Daoy (cell line): ENCODE measurements around the gene IGSF8. TPM values are rescaled to one million over a fixed set of nuclear protein-coding genes. Genes with fewer than 3 reads are reported as not detected.
A peak's percentile ranks its signal among the peaks of the same experiment; 100 is the strongest.

Experiments used
- DNase-seq: peaks from one replicate; pipeline ENCODE4 v3.0.0-alpha.2; 2015; ENCODE audit warnings: low read depth
- total RNA-seq: library from RNA; depleted of rRNA; stranded (reverse); fragments of >200 nt; shearing (Covaris generic); gene quantifications from 2 replicates; pipeline ENCODE4 v1.2.3, GENCODE V29; 2014

IGSF8 gene
- total RNA-seq, 1 experiment from 2014 or later = 27.6 TPM

- DNase-seq = no peak
Observed at GRCh38 chr1:160089883-160090282, 8.5 kb downstream of the IGSF8 start.

DNA sequence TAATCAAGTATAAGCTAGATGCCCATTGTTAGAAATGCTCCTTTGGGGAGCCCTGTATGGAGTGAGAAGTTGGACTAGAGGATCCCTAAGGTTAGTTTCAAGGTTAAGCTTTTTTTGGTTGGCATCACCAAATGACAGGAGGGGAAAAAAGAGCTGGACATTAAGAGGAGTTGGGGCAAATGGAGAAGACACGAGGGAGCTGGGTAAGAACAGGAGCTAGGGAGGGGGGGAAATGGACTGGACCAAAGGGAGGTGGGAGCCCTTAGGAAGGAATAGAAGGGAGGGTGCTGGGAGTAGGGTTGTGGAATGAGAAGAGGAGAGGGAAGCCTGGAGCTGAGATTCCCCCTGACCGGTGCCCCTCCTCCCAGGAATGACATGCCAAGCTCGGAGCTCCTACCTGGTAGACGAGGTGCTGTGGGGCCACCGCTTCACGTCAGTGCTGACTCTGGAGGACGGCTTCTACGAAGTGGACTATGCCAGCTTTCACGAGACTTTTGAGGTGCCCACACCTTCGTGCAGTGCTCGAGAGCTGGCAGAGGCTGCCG is 11.2 kb downstream of the IGSF8 start:
- no peak for DNase-seq

DNA sequence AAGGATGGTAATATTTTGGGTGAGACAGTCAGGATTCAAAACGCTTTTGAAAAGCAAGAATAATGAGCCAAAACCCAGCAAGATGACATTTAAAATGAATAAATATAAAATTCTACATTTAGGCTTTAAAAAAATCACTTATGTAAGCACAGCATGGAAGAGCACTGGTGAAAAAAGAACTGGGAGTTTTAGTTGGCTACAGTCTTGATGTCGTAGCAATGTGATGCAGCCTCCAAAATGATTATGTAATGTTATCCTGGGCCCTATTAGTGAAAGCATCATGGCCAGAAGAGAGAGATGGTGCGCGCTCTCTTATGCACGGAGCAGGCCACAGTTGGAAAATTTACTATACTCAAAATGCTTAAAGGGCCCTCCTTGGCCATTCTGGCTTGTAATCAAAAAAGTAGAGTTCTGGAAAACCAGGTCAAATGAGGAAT is 11.9 kb downstream of the IGSF8 start:
- no peak for DNase-seq

DNA sequence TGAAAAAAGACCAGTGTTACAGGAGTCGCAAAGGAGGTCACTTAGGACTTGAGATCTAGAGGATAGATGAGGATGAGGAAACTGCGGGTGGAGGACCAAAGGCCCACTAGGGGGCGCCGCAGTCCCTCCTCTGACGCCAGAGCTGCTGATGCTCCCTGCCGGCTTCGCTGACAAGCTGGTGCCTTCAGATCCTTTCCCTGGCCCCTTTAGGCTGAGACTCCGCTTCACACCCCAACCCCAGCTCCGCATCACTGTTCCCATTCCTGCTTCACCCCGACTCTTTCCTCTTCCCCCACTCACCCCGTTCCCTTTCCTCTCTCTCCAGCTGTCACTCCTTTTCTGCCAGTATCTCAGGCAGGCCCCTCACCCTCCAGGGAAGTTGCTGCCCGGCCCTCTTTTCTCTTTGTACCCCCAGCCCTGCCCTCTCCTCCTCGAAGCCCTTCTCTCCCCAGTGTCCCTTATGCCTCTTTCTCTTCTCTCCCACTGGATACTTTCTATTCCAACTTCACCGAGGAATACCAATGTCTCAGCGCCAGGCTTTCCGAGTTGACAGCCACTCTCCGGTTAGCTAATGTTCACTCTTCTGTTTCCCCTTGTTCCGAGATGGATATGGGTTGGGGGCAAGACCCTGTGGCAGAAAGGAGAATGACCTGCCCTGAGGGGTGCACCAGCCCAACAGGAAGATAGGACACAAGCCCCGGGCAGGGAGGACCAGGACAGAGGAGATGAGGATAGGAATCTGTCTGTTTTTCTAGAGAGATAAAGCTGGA is 12.5 kb downstream of the IGSF8 start:
- peak; percentile 77 for DNase-seq

- no peak for DNase-seq
Observed at GRCh38 chr1:160084771-160085321, 13.6 kb downstream of the IGSF8 start.

- peak; percentile 65 for DNase-seq
Observed at GRCh38 chr1:160083968-160084770, 14.2 kb downstream of the IGSF8 start.

GRCh38 chr1:160082926-160083325 is 15.5 kb downstream of the IGSF8 start:
- no peak for DNase-seq

- no peak for DNase-seq
Observed at GRCh38 chr1:160082487-160082886, 15.9 kb downstream of the IGSF8 start.

DNA sequence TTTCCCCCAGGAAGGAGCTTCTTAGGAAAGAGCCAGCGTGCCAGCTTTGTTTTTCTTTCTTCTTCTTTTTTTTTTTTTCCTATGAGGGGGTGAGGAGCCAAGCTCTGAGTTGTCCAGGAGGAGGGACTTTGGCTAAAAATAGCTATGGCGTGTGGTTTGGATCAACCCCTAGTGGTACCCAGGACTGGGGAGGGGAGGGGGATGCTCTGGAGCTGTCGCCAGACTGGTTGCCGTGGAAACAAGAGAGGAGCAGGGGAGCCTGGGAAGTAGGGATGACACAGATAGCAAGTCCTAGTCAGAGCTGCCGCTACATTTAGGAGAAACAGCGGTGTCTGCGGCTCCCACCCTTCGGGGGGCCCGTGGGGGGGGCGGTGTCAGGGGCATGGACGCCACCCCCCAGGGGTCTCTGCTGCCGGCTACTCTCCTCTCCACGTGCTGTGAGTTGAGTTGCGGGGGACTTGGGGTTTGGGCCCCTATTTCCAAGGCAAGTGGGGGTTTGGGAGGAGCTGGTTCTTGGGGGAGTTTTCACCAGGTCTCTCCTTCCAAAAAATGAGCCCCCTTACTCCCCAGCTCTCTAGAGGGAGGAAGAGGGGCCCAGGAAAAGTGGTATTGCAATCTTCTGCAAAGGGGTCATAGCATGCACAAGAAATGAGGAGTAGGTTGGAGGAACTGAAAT is 17.0 kb downstream of the IGSF8 start, which contains the start of gene KCNJ9:
KCNJ9 (plus strand) TSS at position 278 of the 676 bp plus-strand sequence. CDS start 2,493 bp downstream, outside the sequence.
- no peak for DNase-seq

- no peak for DNase-seq
Observed at GRCh38 chr1:160080381-160081100, 17.9 kb downstream of the IGSF8 start.

DNA sequence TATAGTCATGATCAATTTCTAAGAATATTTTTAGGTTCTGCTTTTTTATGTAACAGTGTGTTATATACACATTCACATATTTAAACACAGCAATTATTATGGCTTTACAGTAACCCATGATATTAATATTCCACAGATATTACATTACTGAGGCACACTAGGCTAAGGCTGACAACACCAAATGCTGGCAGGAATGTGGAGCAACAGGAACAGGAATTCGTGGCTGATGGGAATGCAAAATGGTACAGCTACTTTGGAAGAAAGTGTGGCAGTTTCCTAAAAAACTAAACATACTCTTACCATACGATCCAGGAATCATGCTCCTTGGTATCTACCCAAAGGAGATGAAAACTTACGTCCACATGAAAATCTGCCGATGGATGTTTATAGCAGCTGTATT is 19.0 kb downstream of the IGSF8 start:
- no peak for DNase-seq

DNA sequence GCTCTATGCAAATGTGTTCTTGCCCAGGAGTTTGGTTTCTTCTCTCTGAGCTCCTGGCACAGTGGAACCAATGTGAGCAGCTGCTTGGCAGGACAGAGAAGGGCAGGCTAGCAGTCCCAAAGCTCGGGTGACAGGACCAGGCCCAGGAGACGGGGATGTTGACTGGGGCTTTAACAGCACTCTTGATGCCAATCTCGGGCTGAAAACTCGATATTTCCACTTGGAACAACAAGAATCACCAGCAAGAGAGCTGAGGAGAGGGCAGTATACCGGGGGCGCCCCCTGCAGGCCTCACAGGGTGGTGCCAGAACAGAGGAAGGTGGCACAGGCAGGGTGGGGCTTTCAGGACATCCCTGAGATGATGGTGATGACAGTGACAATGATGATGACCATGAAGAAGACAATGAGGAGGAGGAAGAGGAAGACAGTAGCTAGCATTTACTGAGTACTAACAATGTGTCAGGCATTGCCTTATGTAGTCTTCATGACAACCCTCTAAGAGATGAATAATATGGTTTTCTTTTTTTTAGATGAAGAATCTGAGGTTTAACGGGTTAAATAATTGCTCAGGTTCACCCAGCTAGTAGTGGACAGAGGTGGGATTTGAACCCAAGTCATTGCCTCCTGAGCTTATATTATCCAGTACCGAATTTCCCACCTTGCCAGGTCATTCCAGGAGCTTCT is 19.8 kb downstream of the IGSF8 start:
- peak; percentile 46 for DNase-seq

DNA sequence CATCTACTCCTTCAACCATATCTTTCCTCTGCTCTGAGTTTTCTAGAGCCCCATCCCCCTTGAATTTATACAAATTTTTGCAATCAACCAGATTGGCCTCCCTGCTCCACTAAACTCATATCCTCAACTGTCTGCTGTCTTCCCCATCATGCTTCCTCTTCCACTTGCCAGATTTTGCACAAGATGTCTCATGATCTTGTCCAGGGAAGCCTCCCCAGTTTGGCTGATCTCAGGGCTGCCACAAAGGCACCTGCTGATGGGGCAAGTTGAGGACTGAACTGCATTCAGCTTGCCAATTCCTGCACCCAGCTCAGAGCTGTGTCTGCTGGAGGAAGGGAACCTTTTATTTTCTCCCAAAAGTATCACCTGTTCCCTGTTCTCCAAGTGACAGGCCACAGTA is 20.9 kb downstream of the IGSF8 start:
- no peak for DNase-seq

DNA sequence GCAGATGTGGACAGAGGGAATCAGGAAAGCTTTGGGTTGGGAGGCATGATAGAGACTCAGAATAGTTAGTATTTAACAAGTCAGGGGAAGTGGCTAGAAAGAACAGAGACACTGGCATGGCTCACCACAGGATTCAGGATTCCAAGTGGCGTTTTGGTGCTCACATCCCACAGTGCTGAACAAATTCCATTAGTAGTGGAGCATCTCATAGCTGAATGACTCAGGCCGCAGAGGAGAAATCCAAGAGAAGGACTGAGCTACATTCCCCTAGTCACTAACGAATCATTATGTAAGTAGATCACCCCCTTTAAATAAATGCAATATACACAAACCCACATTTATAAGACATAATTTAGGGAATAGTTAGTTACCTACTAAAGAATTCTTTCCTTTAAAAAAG is 22.1 kb downstream of the IGSF8 start:
- no peak for DNase-seq

GRCh38 chr1:160075836-160076235 is 22.6 kb downstream of the IGSF8 start:
- DNase-seq = no peak

GRCh38 chr1:160074865-160075264 is 23.6 kb downstream of the IGSF8 start:
- DNase-seq = no peak

- DNase-seq = no peak
Observed at GRCh38 chr1:160071289-160071688, 27.1 kb downstream of the IGSF8 start.

DNA sequence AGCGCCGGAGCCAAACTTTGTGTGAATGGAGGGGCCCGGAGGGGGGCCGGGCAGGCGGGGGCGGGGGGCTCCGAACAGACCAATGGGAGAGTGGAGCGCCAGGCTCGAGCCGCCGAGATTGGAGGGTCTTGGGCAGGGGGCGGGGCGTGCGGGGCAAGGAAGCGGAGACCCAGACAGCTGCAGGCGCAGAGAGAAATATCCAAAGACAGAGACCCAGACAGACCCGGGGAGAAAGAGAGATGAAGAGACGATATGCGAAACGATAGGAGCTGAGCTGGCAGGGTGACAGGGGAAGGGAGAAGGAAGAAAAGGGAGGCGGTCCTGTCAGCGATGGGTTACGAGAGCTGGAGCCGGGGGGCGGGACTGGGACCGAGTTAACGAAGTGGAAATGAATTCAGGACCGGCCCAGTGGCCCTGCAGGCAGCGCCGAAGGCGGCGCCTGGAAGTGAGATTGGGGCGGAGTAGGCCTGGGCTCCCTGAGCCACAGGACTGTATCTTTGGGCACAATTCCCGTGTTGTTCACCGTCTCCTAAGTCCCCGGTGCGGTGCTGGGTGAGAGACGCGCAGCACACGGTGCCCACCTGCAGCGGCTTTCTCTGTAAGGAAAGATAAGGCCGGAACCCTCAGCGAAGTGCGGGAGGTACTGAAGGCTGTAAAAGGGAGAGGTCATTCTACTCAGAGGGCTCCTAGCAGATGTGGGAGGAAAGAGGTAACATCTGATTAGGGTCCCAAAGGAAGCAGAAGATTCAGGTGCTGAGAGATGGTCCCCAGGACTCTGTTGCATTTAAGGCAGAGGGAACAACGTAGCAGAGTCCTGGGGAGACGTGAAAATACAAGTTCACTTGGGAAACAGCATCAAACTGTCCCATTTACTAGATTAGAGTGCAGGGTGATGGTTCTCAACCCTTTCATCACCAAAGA is 27.9 kb downstream of the IGSF8 start:
- peak; percentile 90 for DNase-seq

GRCh38 chr1:160069460-160070231 is 28.8 kb downstream of the IGSF8 start, which contains the start of gene KCNJ10:
KCNJ10 (minus strand) TSS chr1:160070160; CDS start chr1:160042532, 27,628 bp downstream.
- no peak for DNase-seq
